CD14-positive monocyte (primary cell): ENCODE data around the gene RASAL3. TPM values are rescaled to one million over a fixed set of nuclear protein-coding genes. Genes with fewer than 3 reads are reported as not detected.

Experiments
- DNase-seq, 3 donors: peaks; one replicate each; pipeline ENCODE4 v3.0.0-alpha.2; 2011 to 2022
- H2AFZ ChIP-seq: 2 replicates; pipeline ENCODE4 v1.6.0; 2012; ENCODE audit warnings: mild to moderate bottlenecking, low read depth, low read length, inconsistent platforms; ENCODE audit not compliant: insufficient read depth, poor library complexity, severe bottlenecking
- H3K27ac ChIP-seq, 2 donors: 1 replicate in 1 of 2; 2 replicates in 1 of 2; pipeline ENCODE4 v1.5.1; 2012 to 2013; ENCODE audit warnings: low read length in 2 of 2, control low read depth in 1 of 2, inconsistent platforms in 1 of 2, low read depth in 1 of 2, mild to moderate bottlenecking in 1 of 2
- H3K27me3 ChIP-seq, 2 donors: one replicate each; pipeline versions ENCODE4 v1.6.0 to v1.6.1; 2011 to 2013; ENCODE audit warnings: low read length in 2 of 2; ENCODE audit not compliant: control insufficient read depth in 2 of 2, insufficient read depth in 2 of 2
- H3K36me3 ChIP-seq, 2 donors: replicated peaks in 1 of 2; 1 replicate in 1 of 2; 2 replicates in 1 of 2; pipeline versions ENCODE4 v1.5.1 to v1.6.1; 2012 to 2013; ENCODE audit warnings: low read length in 2 of 2, control low read depth in 1 of 2, inconsistent platforms in 1 of 2, mild to moderate bottlenecking in 1 of 2; ENCODE audit not compliant: insufficient read depth in 2 of 2, control insufficient read depth in 1 of 2
- H3K4me1 ChIP-seq, 2 donors: 1 replicate in 1 of 2; 2 replicates in 1 of 2; pipeline versions ENCODE4 v1.5.1 to v1.6.1; 2012 to 2013; ENCODE audit warnings: low read length in 2 of 2, control low read depth in 1 of 2, inconsistent platforms in 1 of 2, mild to moderate bottlenecking in 1 of 2, moderate library complexity in 1 of 2; ENCODE audit not compliant: insufficient read depth in 2 of 2, control insufficient read depth in 1 of 2
- H3K4me2 ChIP-seq: replicated peaks from 2 replicates; pipeline ENCODE3; 2012; ENCODE audit warnings: low read length, moderate library complexity, mild to moderate bottlenecking; ENCODE audit not compliant: poor library complexity, severe bottlenecking; ENCODE audit errors: extremely low read depth
- H3K4me3 ChIP-seq, 3 experiments: fragments of 200-600 bp in 1 of 3; sonication (generic) in 1 of 3; replicated peaks in 1 of 3; 1 replicate in 2 of 3; 2 replicates in 1 of 3; pipeline ENCODE4 v1.5.1; 2011 to 2013; ENCODE audit warnings: low read length in 3 of 3, mild to moderate bottlenecking in 3 of 3, control low read depth in 2 of 3, low read depth in 2 of 3, inconsistent platforms in 1 of 3, moderate library complexity in 1 of 3
- H3K79me2 ChIP-seq: 2 replicates; pipeline ENCODE4 v1.6.0; 2012; ENCODE audit warnings: mild to moderate bottlenecking, control low read depth, inconsistent platforms, low read length, moderate library complexity; ENCODE audit not compliant: insufficient read depth
- H3K9ac ChIP-seq: 2 replicates; pipeline ENCODE4 v1.6.0; 2017; ENCODE audit warnings: low read length, mild to moderate bottlenecking; ENCODE audit not compliant: insufficient read depth, poor library complexity, severe bottlenecking
- H3K9me3 ChIP-seq, 2 donors: replicated peaks in 1 of 2; 1 replicate in 1 of 2; 2 replicates in 1 of 2; pipeline versions ENCODE4 v1.5.1 to v1.6.1; 2012 to 2013; ENCODE audit warnings: low read length in 2 of 2, control low read depth in 1 of 2; ENCODE audit not compliant: control insufficient read depth in 1 of 2, insufficient read depth in 1 of 2
- H4K20me1 ChIP-seq: 2 replicates; pipeline ENCODE4 v1.6.0; 2012; ENCODE audit warnings: mild to moderate bottlenecking, low read length, control low read depth, moderate library complexity; ENCODE audit not compliant: insufficient read depth
- H3K27ac Mint-ChIP-seq, 7 donors: one replicate each; pipeline ENCODE4 v1.8.0; 2020; ENCODE audit warnings: mild to moderate bottlenecking in 7 of 7, mixed read lengths in 7 of 7, moderate library complexity in 6 of 7, inconsistent platforms in 2 of 7
- H3K27me3 Mint-ChIP-seq, 3 donors: one replicate each; pipeline ENCODE4 v1.8.0; 2021 to 2022; ENCODE audit warnings: low read depth in 3 of 3, mild to moderate bottlenecking in 3 of 3, mixed read lengths in 3 of 3, moderate library complexity in 3 of 3, inconsistent platforms in 1 of 3
- H3K36me3 Mint-ChIP-seq, 2 donors: one replicate each; pipeline ENCODE4 v1.8.0; 2020; ENCODE audit warnings: mixed read lengths in 2 of 2, inconsistent platforms in 1 of 2, mild to moderate bottlenecking in 1 of 2
- H3K4me1 Mint-ChIP-seq: one replicate; pipeline ENCODE4 v1.8.0; 2020; ENCODE audit warnings: mild to moderate bottlenecking, mixed read lengths
- H3K4me3 Mint-ChIP-seq, 2 donors: one replicate each; pipeline ENCODE4 v1.8.0; 2020; ENCODE audit warnings: mild to moderate bottlenecking in 2 of 2, mixed read lengths in 2 of 2, moderate library complexity in 1 of 2
- H3K9me3 Mint-ChIP-seq, 7 donors: one replicate each; pipeline ENCODE4 v1.8.0; 2020 to 2022; ENCODE audit warnings: mixed read lengths in 7 of 7, mild to moderate bottlenecking in 6 of 7, moderate library complexity in 6 of 7, inconsistent platforms in 2 of 7
- CTCF ChIP-seq: fragments of 200-600 bp; IDR thresholded peaks from one replicate; pipeline ENCODE4 v1.8.0; 2022; ENCODE audit warnings: antibody characterized with exemption, mild to moderate bottlenecking
- WGBS: methylation state at CpG from one replicate; pipeline ENCODE4 v1.1.5; 2013; ENCODE audit warnings: missing lambda C conversion rate; ENCODE audit not compliant: insufficient coverage; 5-methylcytosine and 5-hydroxymethylcytosine counted together
- intact Hi-C, 2 donors: fragments of 100-400 bp; cut with micrococcal nuclease; formaldehyde crosslinking; loops; one replicate each; pipeline versions ENCODE4 v1.15.0 to v1.15.1; 2023
- polyA plus RNA-seq, 3 donors: library from polyadenylated mRNA; depleted of rRNA in 1 of 3; unstranded in 2 of 3; stranded (reverse) in 1 of 3; fragments of 300-500 nt in 2 of 3; fragments of >200 nt in 1 of 3; fragmentation: Illumina TruSeq in 2 of 3; gene quantifications; 1 replicate in 2 of 3; 2 replicates in 1 of 3; pipeline ENCODE4 v1.2.3, GENCODE V29; 2012 to 2021

RASAL3 gene
- polyA plus RNA-seq, 3 donors, result 4.5 to 45.4 (median 13.6) TPM

GRCh38 chr19:15501596-15501995 is 37.3 kb upstream of the RASAL3 start:
- Mint-ChIP-seq H3K4me3 (peak overlapping the region in 1 of 2 donors; percentile 14), H3K27me3 (peaks cover 13 to 26% (median 18%) of the 10 kb centered on the region in 3 donors), H3K4me1 (no peaks in the 10 kb centered on the region), H3K27ac (no peak overlapping the region), H3K36me3 (no peaks in the 10 kb centered on the region), H3K9me3 (peaks cover under 1 to 9% (median 3%) of the 10 kb centered on the region in 7 donors)
- Histone ChIP-seq H3K79me2 (no peaks in the 10 kb centered on the region), H3K9me3 (no peaks in the 10 kb centered on the region), H2AFZ (no peak overlapping the region), H4K20me1 (no peaks in the 10 kb centered on the region), H3K4me2 (no peak overlapping the region), H3K4me1 (no peaks in the 10 kb centered on the region), H3K36me3 (no peaks in the 10 kb centered on the region), H3K9ac (no peak overlapping the region), H3K27me3 (peaks cover 0 to 3% of the 10 kb centered on the region in 2 donors), H3K4me3 (no peak overlapping the region), H3K27ac (no peak overlapping the region)
- intact Hi-C loops, result no loop called here
- TF ChIP-seq CTCF, result no peak
- no peak for DNase-seq
- no CpG with 5 or more reads among the region's 1 CpG for WGBS

GRCh38 chr19:15498910-15499309 is 34.6 kb upstream of the RASAL3 start:
- H4K20me1 ChIP-seq, result no peaks in the 10 kb centered on the region
- peaks cover 9 to 14% (median 13%) of the 10 kb centered on the region in 3 donors for H3K27me3 Mint-ChIP-seq
- WGBS, result 87% methylated on average over 5 of the region's 6 CpGs
- H3K4me1 ChIP-seq, result no peaks in the 10 kb centered on the region
- intact Hi-C loops, result no loop called here
- no peak overlapping the region for H2AFZ ChIP-seq
- H3K27ac ChIP-seq, result no peak overlapping the region
- H3K79me2 ChIP-seq, result no peaks in the 10 kb centered on the region
- H3K9me3 ChIP-seq, result no peaks in the 10 kb centered on the region
- no peak overlapping the region for H3K4me3 ChIP-seq
- no peak overlapping the region for H3K4me3 Mint-ChIP-seq
- no peak overlapping the region for H3K9ac ChIP-seq
- no peak for DNase-seq
- no peak for TF ChIP-seq CTCF
- no peak overlapping the region for H3K4me2 ChIP-seq
- H3K4me1 Mint-ChIP-seq, result no peaks in the 10 kb centered on the region
- no peaks in the 10 kb centered on the region for H3K36me3 Mint-ChIP-seq
- H3K27ac Mint-ChIP-seq, result peak overlapping the region in 1 of 7 donors; percentile 44
- no peaks in the 10 kb centered on the region for H3K36me3 ChIP-seq
- H3K9me3 Mint-ChIP-seq, result peaks cover 2 to 6% (median 3%) of the 10 kb centered on the region in 7 donors
- H3K27me3 ChIP-seq, result no peaks in the 10 kb centered on the region
